HG02571 (cell line): ENCODE measurements around the gene FLYWCH2.
A peak's percentile ranks its signal among the peaks of the same experiment; 100 is the strongest.

ENCODE experiments used
- ATAC-seq: cut with Tn5 transposase; IDR thresholded peaks from one replicate; pipeline ENCODE4 v1.9.1; 2021; ENCODE audit warnings: mild to moderate bottlenecking, moderate library complexity; ENCODE audit not compliant: unreplicated experiment

Gene FLYWCH2

GRCh38 chr16:2882650-2883457, at the start of gene FLYWCH2:
FLYWCH2 (plus strand) TSS chr16:2883215; CDS start chr16:2896450, 13,235 bp downstream.
- ATAC-seq: peak; percentile 94

GRCh38 chr16:2833776-2834175, 49.2 kb upstream of the FLYWCH2 start:
- ATAC-seq: no peak

GRCh38 chr16:2834968-2835367, 48.0 kb upstream of the FLYWCH2 start:
- no peak for ATAC-seq

- no peak for ATAC-seq
These were observed 47.1 kb upstream of the FLYWCH2 start for GRCh38 chr16:2835638-2836493.

GRCh38 chr16:2836646-2837508, 46.1 kb upstream of the FLYWCH2 start:
- ATAC-seq: no peak

- ATAC-seq: no peak
These were observed 44.1 kb upstream of the FLYWCH2 start for GRCh38 chr16:2838928-2839327.

GRCh38 chr16:2839650-2840450, 43.2 kb upstream of the FLYWCH2 start:
- no peak for ATAC-seq

- ATAC-seq: no peak
These were observed 42.1 kb upstream of the FLYWCH2 start for GRCh38 chr16:2840914-2841313.

- ATAC-seq: no peak
These were observed 41.2 kb upstream of the FLYWCH2 start for GRCh38 chr16:2841606-2842339.

- no peak for ATAC-seq
These were observed 40.5 kb upstream of the FLYWCH2 start for GRCh38 chr16:2842340-2843000.

GRCh38 chr16:2843526-2843925, 39.5 kb upstream of the FLYWCH2 start:
- no peak for ATAC-seq

GRCh38 chr16:2845116-2845515, 37.9 kb upstream of the FLYWCH2 start:
- no peak for ATAC-seq

- no peak for ATAC-seq
These were observed 36.3 kb upstream of the FLYWCH2 start for GRCh38 chr16:2846511-2847310.

- ATAC-seq: no peak
These were observed 33.9 kb upstream of the FLYWCH2 start for GRCh38 chr16:2848933-2849725.

- no peak for ATAC-seq
These were observed 30.8 kb upstream of the FLYWCH2 start for GRCh38 chr16:2852003-2852730.

- no peak for ATAC-seq
These were observed 30.1 kb upstream of the FLYWCH2 start for GRCh38 chr16:2852731-2853507.
